GM18907 (cell line): ENCODE measurements around the gene FCN1.
A peak's percentile ranks its signal among the peaks of the same experiment; 100 is the strongest.
"Not testable (repeated sequence)": the region's sequence is repeated elsewhere in the genome, so short reads cannot be mapped to it uniquely, and the experiment has no call there.

ENCODE experiments used
- ATAC-seq: cut with Tn5 transposase; IDR thresholded peaks from one replicate; pipeline ENCODE4 v1.9.1; 2021; ENCODE audit warnings: mild to moderate bottlenecking, moderate library complexity; ENCODE audit not compliant: unreplicated experiment

Gene FCN1

GRCh38 chr9:134860510-134860909 lies 57.2 kb downstream of the FCN1 start:
- ATAC-seq: no peak

- ATAC-seq: peak; percentile 68
Measured at GRCh38 chr9:134858051-134858841, 59.5 kb downstream of the FCN1 start.

- not testable (repeated sequence) for ATAC-seq
Measured at GRCh38 chr9:134857451-134857850, 60.3 kb downstream of the FCN1 start.

- ATAC-seq: no peak
Measured at GRCh38 chr9:134855900-134856377, 61.8 kb downstream of the FCN1 start.
